COR-L47 (cell line): ENCODE measurements around the gene KCTD7.
"Not testable (repeated sequence)": the region's sequence is repeated elsewhere in the genome, so short reads cannot be mapped to it uniquely, and the experiment has no call there.

Source experiments
- DNase-seq: peaks from one replicate; lab custom pipeline; 2025; lab: John Stamatoyannopoulos, UW

The KCTD7 gene

DNA sequence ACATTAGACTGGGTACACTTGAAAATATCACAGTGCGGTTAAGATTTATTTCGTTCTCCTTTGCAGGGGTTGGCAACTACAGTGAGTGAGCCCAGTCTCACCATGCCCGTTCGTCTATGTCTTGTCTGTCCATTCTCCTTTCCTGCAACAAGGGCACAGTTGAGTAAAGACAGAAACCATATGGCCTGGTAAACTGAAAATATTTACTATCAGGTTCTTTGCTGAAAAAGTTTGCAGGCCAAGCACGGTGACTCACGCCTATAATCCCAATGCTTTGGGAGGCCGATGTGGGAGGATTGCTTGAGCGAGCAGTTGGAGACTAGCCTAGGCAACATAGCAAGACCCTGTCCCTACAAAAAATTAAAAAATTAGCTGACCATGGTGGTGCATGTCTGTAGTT is 11.4 kb upstream of the KCTD7 start:
- no peak for DNase-seq

DNA sequence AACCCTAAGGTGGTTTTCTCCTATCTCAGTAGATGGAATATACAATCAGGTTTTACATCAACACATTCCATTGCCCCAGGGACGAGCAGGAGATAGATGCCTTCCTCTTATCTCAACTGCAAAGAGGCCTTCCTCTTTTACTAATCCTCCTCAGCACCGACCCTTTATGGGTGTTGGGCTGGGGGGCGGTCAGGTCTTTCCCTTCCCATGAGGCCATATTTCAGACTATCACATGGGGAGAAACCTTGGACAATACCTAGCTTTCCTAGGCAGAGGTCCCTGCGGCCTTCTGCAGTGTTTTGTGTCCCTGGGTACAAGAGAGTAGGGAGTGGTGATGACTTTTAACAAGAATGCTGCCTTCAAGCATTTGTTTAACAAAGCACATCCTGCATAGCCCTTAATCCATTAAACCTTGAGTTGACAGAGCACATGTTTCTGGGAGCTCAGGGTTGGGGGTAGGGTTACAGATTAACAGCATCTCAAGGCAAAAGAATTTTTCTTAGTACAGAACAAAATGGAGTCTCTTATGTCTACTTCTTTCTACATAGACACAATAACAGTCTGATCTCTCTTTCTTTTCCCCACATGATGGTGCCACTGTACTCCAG is 9.2 kb upstream of the KCTD7 start:
- not testable (repeated sequence) for DNase-seq

DNA sequence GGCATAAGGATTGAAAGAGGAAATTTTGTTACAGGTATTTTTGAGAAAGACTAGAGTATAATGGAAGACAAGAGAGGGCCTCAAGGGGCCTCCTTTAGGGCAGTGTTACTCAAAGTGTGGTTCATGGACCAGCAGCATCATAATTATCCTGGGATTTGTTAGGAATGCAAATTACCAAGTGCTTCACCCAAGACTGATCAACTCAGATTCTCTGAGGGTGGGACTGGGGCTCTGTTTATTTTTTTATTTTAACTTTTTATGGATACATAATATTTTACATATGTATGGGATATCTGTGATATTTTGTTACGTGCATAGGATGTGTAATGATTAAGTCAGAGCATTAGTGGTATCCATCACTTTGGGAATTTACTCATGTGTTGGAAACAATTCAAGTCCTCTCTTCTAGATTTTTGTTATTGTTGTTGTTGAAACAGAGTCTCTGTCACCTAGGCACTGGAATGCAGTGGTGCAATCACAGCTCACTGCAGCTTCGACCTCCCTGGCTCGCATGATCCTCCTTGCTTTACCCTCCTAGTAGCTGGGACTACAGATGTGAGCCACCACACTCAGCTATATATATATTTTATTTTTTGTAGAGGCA is 2.2 kb upstream of the KCTD7 start:
- DNase-seq: no peak

DNA sequence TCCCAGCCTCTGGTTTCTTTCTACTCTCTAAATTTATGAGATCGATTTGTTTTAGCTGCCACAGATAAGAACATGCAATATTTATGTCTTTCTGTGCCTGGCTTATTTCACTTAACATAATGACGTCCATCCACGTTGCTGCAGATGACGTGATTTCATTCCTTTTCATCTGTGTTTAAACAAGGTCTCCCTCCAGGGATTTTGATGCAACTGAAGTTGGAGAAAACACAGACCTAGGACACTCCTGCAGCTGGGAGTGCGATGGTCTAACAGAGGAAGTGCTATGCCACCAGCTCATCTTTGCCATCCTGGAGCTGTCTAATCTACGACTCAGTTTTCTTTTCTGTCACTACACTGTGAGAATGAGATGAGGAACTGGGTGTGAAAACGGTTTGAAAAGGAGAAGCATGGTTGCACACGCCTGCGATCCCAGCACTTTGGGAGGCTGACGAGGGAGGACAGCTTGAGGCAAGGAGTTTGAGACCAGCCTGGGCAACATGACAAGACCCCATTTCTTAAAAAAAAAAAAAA is 1.5 kb upstream of the KCTD7 start:
- no peak for DNase-seq

DNA sequence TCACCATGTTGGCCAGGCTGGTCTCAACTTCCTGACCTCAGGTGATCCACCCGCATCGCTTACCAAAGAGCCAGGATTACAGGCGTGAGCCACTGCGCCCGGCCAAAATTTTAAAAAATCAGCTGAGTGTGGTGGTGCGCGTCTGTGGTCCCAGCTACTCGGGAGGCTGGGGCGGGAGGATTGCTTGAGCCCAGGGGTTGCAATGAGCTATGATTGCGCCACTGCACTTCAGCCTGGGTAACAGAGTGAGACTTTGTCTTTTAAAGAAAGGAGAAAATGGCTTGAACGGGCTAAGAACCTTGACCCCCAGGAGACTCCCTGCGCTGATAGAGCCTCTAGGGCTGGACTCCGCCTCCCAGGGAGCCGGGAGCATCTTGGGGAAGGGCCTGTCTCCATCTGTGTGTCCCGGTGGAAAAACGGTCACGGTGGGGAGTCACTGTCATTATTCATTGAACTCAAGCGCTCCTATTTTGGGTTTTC is 760 bp upstream of the KCTD7 start:
- no peak for DNase-seq

DNA sequence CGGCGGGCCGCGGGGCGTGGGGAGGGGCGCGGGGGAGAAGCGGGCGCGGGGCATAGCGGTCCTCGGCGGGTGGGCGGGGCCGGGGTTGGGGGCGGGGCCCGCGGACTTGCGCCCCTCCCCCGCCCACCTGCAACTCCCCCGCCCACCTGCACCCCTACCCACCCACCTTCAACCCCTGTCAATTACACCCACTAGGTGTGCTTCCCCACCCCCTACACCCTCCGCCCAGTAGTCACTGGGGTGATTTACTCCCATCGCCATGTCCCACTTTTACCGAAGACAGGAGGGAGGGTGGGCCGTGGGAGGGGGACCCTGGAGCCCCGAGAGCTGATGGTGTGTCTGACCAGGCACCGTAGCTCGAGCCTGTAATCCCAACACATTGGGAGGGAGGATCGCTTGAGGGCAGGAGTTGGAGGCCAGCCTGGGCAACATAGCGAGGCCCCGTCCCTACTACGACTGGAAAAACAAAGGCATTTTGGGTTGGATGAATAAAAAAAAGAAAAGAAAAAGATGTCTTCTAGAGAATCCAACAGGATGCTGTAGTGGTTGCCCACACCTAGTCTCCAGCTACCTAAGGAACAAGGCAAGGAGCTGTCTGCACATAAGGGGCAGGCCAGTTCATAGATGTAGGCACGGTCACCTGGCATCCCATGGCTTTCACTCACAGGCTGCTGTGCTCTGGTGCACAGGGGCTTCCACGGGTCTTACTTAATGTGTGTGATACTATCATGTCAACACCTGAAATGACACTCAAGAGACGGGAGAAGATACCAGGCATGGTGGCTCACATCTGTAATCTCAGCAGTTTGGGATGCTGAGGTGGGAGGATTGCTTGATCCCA is 761 bp downstream of the KCTD7 start:
- no peak for DNase-seq

DNA sequence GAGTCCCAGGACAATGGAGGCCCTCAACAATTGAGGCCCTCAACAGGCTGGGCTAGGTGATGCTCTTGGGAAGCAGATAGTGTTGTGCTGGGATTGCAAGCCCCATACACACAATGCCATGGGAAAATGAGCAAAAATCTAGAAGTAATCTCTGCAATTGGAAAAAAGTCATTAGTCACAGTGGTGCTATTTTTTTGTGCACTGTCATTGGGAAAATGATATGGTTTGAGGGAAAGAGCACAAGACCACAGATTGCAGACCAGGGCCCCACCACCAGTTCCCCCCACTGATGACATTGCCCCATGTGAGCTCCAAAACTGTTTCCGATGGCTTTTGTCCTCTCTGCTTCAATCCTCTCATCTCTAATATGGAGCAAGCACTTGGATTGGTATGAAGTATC is 1.9 kb downstream of the KCTD7 start:
- DNase-seq: no peak

GRCh38 chr7:66631471-66631870 is 2.8 kb downstream of the KCTD7 start:
- no peak for DNase-seq

- no peak for DNase-seq
Measured at GRCh38 chr7:66634816-66635215, 6.1 kb downstream of the KCTD7 start.

DNA sequence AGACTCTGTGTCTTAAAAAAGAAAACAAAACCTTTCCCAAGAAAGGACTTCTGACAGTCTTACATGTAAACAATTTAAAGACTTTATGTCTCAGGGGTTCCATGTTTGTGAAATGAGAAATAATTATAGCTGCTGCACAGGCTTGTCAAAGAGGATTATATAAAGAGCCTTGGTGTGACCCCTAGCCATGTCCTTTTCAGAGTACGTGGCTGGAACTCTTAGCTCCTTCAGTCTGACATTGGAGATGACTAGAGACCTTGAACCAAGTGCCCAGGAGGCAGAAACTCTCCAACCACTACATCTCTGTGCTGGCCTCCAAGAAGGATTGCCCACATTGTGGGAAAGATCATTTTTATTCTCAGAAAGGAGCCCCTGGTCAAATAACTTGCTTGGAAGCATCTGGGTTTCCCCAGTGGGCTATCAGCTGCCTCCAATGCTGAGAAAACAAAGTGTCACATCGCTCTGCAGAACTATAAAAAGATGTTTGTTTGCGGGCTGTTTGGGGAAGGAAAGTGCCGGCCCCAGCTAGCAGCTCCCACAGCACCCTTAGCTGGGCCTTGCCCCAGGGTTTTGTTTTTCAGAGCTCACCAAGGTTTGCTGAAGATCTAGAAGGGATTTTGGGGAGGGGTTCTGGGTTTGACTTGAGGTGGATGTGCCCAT is 6.8 kb downstream of the KCTD7 start:
- not testable (repeated sequence) for DNase-seq

GRCh38 chr7:66635982-66636546 is 7.4 kb downstream of the KCTD7 start:
- not testable (repeated sequence) for DNase-seq

DNA sequence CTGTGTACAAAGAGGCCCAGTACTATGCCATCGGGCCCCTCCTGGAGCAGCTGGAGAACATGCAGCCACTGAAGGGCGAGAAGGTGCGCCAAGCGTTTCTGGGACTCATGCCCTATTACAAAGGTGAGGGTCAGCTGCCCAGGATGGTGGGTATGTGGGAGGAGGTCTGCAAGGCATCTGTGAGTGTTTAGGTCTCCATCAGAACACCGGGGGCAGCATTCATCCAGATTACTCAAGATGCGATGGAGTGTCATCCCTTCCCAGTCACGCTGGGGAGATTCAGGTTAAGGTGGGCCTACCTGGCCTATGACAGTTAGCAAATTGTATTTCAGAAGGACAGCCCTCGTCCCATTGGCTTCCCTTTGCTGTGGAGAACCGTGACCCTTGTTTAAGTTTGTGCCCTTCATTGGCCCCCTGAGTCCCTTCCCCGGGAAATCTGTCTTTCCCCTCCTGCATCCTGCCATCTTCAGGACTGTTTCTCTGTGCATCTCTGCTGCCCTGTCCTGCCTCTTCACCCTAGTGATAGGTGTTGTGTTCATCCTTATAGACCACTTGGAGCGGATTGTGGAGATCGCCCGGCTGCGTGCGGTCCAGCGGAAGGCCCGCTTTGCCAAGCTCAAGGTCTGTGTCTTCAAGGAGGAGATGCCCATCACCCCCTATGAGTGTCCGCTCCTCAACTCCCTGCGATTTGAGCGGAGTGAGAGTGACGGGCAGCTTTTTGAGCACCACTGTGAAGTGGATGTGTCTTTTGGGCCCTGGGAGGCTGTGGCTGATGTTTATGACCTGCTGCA is 9.8 kb downstream of the KCTD7 start:
- no peak for DNase-seq

DNA sequence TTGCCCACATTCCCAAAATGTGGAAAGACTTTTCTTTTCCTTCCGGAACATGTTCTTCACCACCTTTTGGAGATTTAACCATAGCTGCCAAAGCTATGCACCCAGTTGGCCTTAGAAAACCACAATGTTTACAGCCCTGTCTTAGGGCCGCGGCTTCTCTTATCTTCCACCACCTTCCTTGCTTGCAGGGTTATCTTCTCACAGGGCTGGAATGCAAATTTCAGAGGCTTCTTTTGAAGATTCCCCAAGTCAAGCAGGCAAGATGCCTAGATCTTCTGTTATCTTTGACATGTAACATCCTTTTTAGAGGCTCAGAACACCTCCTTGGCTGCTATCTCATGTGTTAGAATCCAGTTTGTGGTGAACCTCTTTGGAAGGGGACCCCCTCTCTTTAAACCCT is 11.1 kb downstream of the KCTD7 start:
- DNase-seq: no peak

DNA sequence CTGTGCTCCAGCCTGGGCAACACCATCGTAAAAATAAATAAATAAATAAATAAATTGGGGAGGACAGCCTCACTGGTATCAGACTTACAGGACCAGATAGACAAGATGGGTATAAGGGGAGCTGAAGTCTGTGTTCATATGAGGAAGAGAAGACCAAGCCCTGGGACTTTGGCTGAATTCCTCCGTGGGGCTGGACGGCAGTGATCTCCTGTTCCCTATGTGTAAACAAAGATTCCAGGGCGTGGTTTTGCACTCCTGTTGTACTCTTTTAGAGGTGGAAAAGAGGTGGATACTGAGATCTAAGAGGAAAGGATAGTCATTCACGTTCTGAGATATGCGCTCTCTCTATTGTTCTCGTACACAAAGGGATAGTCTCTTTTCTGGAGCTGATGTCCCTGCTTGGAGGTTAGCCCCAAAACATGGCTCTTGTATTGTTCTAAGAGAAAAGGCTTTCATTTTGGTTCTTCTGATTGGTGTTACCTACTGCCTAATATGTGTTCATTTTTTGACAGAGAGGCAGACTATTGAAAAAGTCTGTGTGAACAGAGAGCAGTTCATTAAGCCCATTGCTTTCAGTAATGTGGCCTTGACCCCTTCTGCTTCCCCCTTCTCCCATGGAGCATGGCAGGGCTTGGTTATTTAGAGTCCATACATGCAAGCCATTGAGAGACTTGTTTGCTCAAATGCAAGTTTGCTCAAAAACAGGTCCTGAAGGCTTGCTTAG is 12.3 kb downstream of the KCTD7 start:
- DNase-seq: no peak

- DNase-seq: no peak
Measured at GRCh38 chr7:66641526-66641871, 12.8 kb downstream of the KCTD7 start.

DNA sequence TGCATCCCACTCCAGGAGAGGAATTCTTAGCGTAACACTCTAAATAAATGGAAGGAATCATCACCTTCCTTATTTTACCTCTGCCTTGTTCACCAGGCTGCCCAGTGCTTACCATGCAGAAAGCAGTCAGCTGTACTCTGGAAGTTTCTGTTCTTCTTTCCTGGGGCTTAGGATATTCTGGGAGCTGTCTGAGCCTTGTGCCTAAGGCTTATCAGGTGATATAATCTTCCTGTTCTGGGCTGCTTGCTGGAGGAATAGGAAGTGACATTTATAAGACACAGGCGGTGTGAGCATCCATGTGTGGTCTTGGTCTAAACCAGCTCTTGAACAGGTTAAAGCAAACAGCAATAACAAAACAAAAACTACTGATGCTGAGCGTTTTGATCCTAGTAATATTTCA is 13.5 kb downstream of the KCTD7 start:
- no peak for DNase-seq

DNA sequence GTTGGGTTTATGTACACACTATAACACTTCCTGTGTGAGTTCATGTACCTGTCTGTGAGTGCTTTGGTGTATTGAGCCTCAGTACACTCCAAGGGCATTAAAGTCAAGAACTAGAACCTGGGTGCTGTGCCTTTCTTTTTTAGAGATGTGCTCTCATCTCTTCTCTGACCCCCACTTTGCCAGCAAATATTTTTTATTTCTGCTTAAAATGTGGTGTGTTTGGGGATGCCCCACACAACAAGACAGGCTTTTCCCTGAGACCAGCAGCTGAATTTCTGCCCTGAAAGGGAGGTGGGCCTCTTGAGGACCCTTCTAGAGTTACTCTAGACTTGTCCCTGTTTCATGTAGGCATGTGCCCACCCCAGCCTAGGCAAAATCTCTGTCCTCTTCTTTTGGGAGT is 14.3 kb downstream of the KCTD7 start:
- DNase-seq: no peak

DNA sequence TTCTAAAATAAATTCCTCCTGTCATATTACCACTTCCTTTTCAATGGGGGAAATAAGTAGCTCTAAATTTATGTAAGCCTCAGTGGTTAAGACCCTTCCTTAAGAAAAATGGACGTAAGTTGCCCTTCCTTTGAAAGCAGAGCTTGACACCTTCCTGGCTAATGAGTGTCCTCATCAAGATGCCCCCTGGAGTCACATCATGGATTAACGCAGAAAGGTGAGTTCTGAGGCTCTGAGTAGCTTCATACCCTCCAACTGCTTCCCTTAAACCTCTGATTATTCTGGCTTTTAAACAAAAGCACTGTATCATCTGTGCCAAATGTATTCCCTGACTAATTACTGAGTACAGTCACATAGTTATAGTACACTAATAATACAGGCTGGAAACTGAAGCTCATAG is 14.7 kb downstream of the KCTD7 start:
- no peak for DNase-seq

GRCh38 chr7:66651026-66651425 is 22.3 kb downstream of the KCTD7 start:
- not testable (repeated sequence) for DNase-seq

DNA sequence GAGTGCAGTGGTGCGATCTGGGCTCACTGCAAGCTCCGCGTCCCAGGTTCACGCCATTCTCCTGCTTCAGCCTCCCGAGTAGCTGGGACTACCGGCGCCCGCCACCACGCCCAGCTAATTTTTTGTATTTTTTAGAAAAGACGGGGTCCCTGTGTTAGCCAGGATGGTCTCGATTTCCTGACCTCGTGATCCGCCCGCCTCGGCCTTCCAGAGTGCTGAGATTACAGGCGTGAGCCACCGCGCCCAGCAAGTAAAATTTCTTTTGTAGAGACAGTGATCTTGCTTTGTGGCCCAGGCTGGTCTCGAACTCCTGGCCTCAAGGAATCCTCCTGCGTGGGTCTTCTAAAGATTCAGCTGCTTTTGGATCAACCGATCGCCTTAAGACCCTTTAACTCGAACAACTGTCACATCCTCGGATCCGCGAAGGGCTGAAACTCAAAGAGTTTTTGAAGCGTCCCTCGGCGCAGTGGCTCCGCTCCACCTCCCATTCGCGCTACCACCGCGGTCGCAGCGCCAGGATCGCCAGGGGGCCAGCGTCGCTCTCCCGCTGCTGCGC is 25.1 kb downstream of the KCTD7 start:
- not testable (repeated sequence) for DNase-seq
